GM12874 (cell line): Measurements from ENCODE around the gene CGNL1.

Experiments used
- TF ChIP-seq, protein P1 (sequence below): IDR thresholded peaks from 2 replicates; pipeline ENCODE4 v1.5.1; 2011; ENCODE audit warnings: low read depth, mild to moderate bottlenecking, control low read depth, low read length, moderate library complexity; ENCODE audit not compliant: insufficient read depth

CGNL1 gene

DNA sequence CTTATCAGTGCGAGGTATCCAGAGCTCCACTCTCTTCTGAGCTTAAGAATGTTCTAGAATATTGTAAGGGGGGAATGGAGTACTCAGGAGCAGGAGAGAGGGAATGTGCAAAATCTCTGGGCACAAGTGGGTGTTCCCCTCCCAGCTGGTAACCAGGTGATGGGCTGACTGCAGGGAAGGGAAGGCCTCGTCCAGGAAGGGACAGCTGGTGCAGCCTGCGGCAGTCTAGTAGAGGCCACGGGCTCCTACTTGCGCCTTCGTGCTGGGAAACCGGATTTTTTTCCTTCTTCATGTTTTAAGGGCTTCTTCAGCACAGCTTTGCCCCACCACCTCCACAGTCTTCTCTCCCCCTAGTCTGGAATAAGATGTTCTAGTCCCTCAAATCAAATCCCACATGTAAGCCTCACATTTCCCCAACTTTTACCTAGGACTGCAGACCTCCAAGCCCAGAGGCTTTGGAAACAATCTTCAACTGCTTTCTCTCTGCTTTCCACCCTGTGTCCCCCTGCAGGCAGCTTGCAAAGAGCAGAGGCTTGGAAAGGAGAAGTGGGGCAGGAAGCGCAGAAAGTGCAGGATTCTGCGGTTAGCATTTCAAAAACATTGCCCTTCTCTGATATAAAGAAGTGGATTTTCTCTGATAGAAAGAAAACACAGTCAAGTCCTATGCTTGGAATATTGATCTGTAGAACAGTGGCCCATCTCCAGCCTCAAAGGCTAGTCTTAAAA lies 11.9 kb upstream of the CGNL1 start:
- TF ChIP-seq, protein P1, sequence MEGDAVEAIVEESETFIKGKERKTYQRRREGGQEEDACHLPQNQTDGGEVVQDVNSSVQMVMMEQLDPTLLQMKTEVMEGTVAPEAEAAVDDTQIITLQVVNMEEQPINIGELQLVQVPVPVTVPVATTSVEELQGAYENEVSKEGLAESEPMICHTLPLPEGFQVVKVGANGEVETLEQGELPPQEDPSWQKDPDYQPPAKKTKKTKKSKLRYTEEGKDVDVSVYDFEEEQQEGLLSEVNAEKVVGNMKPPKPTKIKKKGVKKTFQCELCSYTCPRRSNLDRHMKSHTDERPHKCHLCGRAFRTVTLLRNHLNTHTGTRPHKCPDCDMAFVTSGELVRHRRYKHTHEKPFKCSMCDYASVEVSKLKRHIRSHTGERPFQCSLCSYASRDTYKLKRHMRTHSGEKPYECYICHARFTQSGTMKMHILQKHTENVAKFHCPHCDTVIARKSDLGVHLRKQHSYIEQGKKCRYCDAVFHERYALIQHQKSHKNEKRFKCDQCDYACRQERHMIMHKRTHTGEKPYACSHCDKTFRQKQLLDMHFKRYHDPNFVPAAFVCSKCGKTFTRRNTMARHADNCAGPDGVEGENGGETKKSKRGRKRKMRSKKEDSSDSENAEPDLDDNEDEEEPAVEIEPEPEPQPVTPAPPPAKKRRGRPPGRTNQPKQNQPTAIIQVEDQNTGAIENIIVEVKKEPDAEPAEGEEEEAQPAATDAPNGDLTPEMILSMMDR: 0 out of 2 replicates have a peak, but pooled peaks have one; percentile 11

DNA sequence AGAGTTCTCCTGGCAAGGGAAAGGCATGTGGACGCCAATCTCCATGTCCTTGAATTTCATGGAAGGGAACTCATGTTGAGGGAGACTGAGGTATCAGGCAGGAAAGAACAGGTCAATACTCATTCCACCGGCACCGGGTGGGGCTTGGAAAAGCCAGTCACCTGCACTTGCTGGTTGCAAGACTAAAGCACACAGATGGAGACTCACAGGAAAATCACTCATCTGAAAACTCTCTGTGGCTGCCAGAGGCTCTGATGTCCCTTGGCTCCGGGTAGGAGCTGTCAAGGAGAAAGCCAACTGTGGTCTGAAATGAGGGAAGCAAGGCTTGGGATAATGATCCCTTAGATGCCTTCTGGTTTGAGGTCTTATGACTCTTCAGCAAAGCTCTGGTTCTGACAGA lies 8.7 kb upstream of the CGNL1 start:
- TF ChIP-seq, protein P1: no peak

DNA sequence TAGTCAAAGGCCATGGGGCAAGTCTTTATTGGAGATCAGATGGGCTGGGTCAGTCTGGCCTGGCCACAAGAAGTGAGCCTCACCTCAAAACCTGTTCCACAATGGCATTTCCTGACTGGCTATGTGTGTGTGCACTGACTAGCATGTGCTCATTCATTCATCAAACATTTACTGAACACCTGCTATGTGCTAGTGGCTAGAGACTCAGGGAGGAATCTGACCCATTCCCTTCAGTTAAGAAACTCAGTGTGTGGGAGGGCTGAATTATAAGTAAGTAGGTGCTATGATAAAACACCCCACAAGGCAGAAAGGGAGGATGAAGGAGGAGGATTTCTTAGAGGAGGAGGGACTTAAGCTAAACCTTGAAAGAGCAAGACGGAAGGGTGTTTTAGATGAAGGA lies 5.4 kb upstream of the CGNL1 start:
- TF ChIP-seq, protein P1: no peak

- TF ChIP-seq, protein P1: no peak
Measured at GRCh38 chr15:57373251-57373881, 2.9 kb upstream of the CGNL1 start.

GRCh38 chr15:57373882-57374276 lies 2.4 kb upstream of the CGNL1 start:
- TF ChIP-seq, protein P1: no peak

DNA sequence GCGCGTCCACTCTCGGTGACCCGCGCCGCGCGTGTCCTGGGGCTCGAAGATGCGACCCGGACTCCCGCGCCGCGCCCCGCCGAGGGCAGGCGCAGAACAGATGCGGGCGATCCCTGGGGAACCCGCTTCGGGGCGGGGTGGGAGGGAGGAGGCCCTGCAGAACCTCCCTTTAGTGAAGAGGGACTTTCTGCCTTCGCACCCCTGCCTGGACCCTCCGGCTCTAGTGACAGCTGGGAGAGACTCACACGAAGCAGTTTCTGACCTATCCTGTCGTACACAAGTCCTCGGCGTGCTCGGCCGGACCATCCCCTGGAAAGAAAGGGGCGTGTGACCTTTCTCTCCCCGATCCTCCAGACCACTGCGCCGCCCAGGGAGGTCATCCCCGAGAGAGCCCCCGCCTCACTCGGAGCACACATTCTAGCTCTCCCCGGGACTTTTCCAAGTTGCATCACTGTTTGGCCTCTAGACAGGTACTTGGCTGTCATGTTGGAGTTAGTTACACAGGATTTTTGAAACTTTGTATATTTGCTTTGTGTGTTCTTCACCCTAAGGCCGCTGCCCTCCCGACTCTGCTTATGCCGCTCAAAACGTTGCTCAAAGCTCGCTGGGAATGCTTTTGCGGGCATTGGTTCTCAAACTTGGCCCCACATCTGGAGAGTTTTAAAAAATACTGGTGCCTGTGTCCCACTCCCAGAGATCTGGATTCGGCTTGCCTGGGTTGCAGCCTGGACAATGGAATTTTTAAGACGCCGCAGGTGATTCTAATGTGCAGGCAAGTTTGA lies 582 bp downstream of the CGNL1 start:
- TF ChIP-seq, protein P1: no peak

GRCh38 chr15:57377478-57377847 lies 1.2 kb downstream of the CGNL1 start:
- TF ChIP-seq, protein P1: no peak
